ENCODE results near the gene HTD2. TPM values are rescaled to one million over a fixed set of nuclear protein-coding genes. Genes with fewer than 3 reads are reported as not detected.

HTD2 gene
- total and polyA plus RNA-seq, 2 donors (not counting 1 experiment from before 2014, with no cell fraction given): 4.2 to 8.8 TPM

- Histone ChIP-seq H3K9ac (ENCODE audit: low read length) (peak overlapping the region; percentile 79), H2AFZ (ENCODE audit: insufficient read depth, low read depth, low read length, poor library complexity, severe bottlenecking) (no peak overlapping the region), H3K4me2 (replicated peaks; ENCODE audit: low read depth, low read length, poor library complexity, severe bottlenecking) (peak overlapping the region; percentile 80), H3K4me1 (ENCODE audit: control insufficient read depth in 2 of 2, insufficient read depth in 2 of 2, low read length in 2 of 2) (peaks cover 95 to 100% of the 10 kb centered on the region in 2 donors), H4K20me1 (ENCODE audit: control insufficient read depth, insufficient read depth, low read length, poor library complexity, severe bottlenecking) (peaks cover 4% of the 10 kb centered on the region), H3K4me3 (ENCODE audit: control extremely low read depth in 1 of 5, extremely low read depth in 1 of 5, insufficient read depth in 1 of 5, low read depth in 2 of 5, low read length in 4 of 5) (peak overlapping the region in 4 of 5 experiments; percentile 1 to 81 (median 42)), H3K9me3 (ENCODE audit: control extremely low read depth in 1 of 3, control insufficient read depth in 2 of 3, insufficient read depth in 1 of 3, low read length in 2 of 3) (peaks cover 0 to 9% (median 0%) of the 10 kb centered on the region in 3 donors), H3K36me3 (replicated peaks in 1 of 2; ENCODE audit: control extremely low read depth in 1 of 2, control insufficient read depth in 1 of 2, extremely low read depth in 1 of 2, insufficient read depth in 2 of 2, low read length in 1 of 2) (peaks cover 0 to 6% of the 10 kb centered on the region in 2 experiments), H3K27me3 (replicated peaks in 1 of 4; ENCODE audit: control extremely low read depth in 1 of 4, control insufficient read depth in 3 of 4, insufficient read depth in 4 of 4, low read length in 3 of 4) (no peaks in the 10 kb centered on the region), H3K79me2 (ENCODE audit: control insufficient read depth, insufficient read depth, low read length) (peaks cover 82% of the 10 kb centered on the region), H3K27ac (ENCODE audit: low read length in 2 of 2) (peak overlapping the region; percentile 80 to 97)
- POLR2A ChIA-PET: interaction anchor here (1.4 to 9.1 kb wide), 2 partner anchors 8 to 16 kb away, joined by 3 to 182 read pairs; partner anchors contain the start of gene PXK
- ATAC-seq (ENCODE audit: low read depth) (no peak), DNase-seq (no peak)
- Mint-ChIP-seq H3K27me3 (no peaks in the 10 kb centered on the region), H3K4me1 (peaks cover 89% of the 10 kb centered on the region), H3K27ac (peak overlapping the region; percentile 100), H3K9me3 (ENCODE audit: insufficient read depth) (no peaks in the 10 kb centered on the region), H3K4me3 (peak overlapping the region; percentile 99)
- TF ChIP-seq CTCF (IDR thresholded peaks at IDR 0.05) (no peak), EZH2 (IDR thresholded peaks at IDR 0.05; ENCODE audit: borderline replicate concordance, insufficient read depth, low read depth, low read length, poor library complexity, severe bottlenecking) (no peak)
- intact Hi-C loops (cut with micrococcal nuclease): no loop called here
- CTCF ChIA-PET: interaction anchor here (0.7 to 15.0 kb wide), 10 partner anchors 16 to 66 kb away, joined by 3 to 349 read pairs (median 4); partner anchors contain the start of genes HTD2, PXK and RPP14
- WGBS (ENCODE audit: insufficient coverage): 59% methylated on average over 6 of the region's 6 CpGs
Observed at GRCh38 chr3:58352626-58353025, 46.3 kb downstream of the HTD2 start.

Measured in B cell (primary cell).